ENCODE measurements around the gene GZF1.
A peak's percentile ranks its signal among the peaks of the same experiment; 100 is the strongest.
"Not testable (repeated sequence)": the region's sequence is repeated elsewhere in the genome, so short reads cannot be mapped to it uniquely, and the experiment has no call there.

The GZF1 gene

GRCh38 chr20:23348510-23348909, 13.5 kb upstream of the GZF1 start:
- not testable (repeated sequence) for H3K4me2 ChIP-seq (ENCODE audit: low read length, poor library complexity, severe bottlenecking); H3K4me1 ChIP-seq (ENCODE audit: control insufficient read depth, insufficient read depth, low read depth, low read length); H4K8ac ChIP-seq (ENCODE audit: low read length); H2BK15ac ChIP-seq (ENCODE audit: low read depth, poor library complexity, severe bottlenecking); H3K4me3 ChIP-seq (ENCODE audit: insufficient read depth in 1 of 2, low read depth in 1 of 2, low read length in 2 of 2); H3K4ac ChIP-seq (ENCODE audit: low read depth in 1 of 2, low read length in 2 of 2); H2AFZ ChIP-seq (ENCODE audit: low read depth, low read length); H2BK12ac ChIP-seq (ENCODE audit: low read length in 2 of 2); H4K91ac ChIP-seq (ENCODE audit: low read length); H2BK120ac ChIP-seq (ENCODE audit: low read depth, low read length); H2AK5ac ChIP-seq (ENCODE audit: low read length, severe bottlenecking); H3K23ac ChIP-seq (ENCODE audit: low read length in 2 of 2); H3K18ac ChIP-seq (ENCODE audit: low read depth in 1 of 2, low read length in 2 of 2); DNase-seq; H3K14ac ChIP-seq (ENCODE audit: low read length in 2 of 2); H3K36me3 ChIP-seq (ENCODE audit: control insufficient read depth in 1 of 2, insufficient read depth in 2 of 2, low read depth in 1 of 2, low read length in 2 of 2); H3K27ac ChIP-seq (ENCODE audit: low read length, poor library complexity, severe bottlenecking); H3K79me1 ChIP-seq (replicated peaks; ENCODE audit: low read length, poor library complexity, severe bottlenecking); H2BK5ac ChIP-seq (ENCODE audit: low read depth, low read length, poor library complexity, severe bottlenecking); H3K9me3 ChIP-seq (ENCODE audit: control insufficient read depth, low read length); H3K27me3 ChIP-seq (ENCODE audit: control insufficient read depth in 1 of 2, insufficient read depth in 1 of 2, low read length in 2 of 2)
- WGBS = 91% methylated on average over 6 of the region's 6 CpGs
- peak overlapping the region; percentile 95 for H3K9ac ChIP-seq (ENCODE audit: low read length)

GRCh38 chr20:23349338-23350195, 12.4 kb upstream of the GZF1 start:
- no peaks in the 10 kb centered on the region for H3K27me3 ChIP-seq (ENCODE audit: control insufficient read depth in 1 of 2, insufficient read depth in 1 of 2, low read length in 2 of 2)
- peak overlapping the region; percentile 78 for H3K4me2 ChIP-seq (ENCODE audit: low read length, poor library complexity, severe bottlenecking)
- peak overlapping the region; percentile 58 for H2BK120ac ChIP-seq (ENCODE audit: low read depth, low read length)
- H2BK15ac ChIP-seq (ENCODE audit: low read depth, poor library complexity, severe bottlenecking) = peak overlapping the region; percentile 83
- peaks cover 7 to 9% of the 10 kb centered on the region in 2 experiments for H3K36me3 ChIP-seq (ENCODE audit: control insufficient read depth in 1 of 2, insufficient read depth in 2 of 2, low read depth in 1 of 2, low read length in 2 of 2)
- no peak overlapping the region for H3K23ac ChIP-seq (ENCODE audit: low read length in 2 of 2)
- peak overlapping the region; percentile 69 to 99 for H3K4me3 ChIP-seq (ENCODE audit: insufficient read depth in 1 of 2, low read depth in 1 of 2, low read length in 2 of 2)
- H3K4ac ChIP-seq (ENCODE audit: low read depth in 1 of 2, low read length in 2 of 2) = peak overlapping the region in 1 of 2 experiments; percentile 96
- peak overlapping the region; percentile 77 for H4K8ac ChIP-seq (ENCODE audit: low read length)
- H2BK12ac ChIP-seq (ENCODE audit: low read length in 2 of 2) = peak overlapping the region in 1 of 2 experiments; percentile 77
- WGBS = 12% methylated on average over 18 of the region's 23 CpGs
- no peak for DNase-seq
- H3K18ac ChIP-seq (ENCODE audit: low read depth in 1 of 2, low read length in 2 of 2) = peak overlapping the region; percentile 68 to 99
- peak overlapping the region; percentile 97 for H3K27ac ChIP-seq (ENCODE audit: low read length, poor library complexity, severe bottlenecking)
- peak overlapping the region; percentile 25 for H2AK5ac ChIP-seq (ENCODE audit: low read length, severe bottlenecking)
- H3K9ac ChIP-seq (ENCODE audit: low read length) = peak overlapping the region; percentile 95
- H4K91ac ChIP-seq (ENCODE audit: low read length) = peak overlapping the region; percentile 74
- no peaks in the 10 kb centered on the region for H3K9me3 ChIP-seq (ENCODE audit: control insufficient read depth, low read length)
- peaks cover 4% of the 10 kb centered on the region for H3K4me1 ChIP-seq (ENCODE audit: control insufficient read depth, insufficient read depth, low read depth, low read length)
- peaks cover 8% of the 10 kb centered on the region for H3K79me1 ChIP-seq (replicated peaks; ENCODE audit: low read length, poor library complexity, severe bottlenecking)
- peak overlapping the region; percentile 78 for H2AFZ ChIP-seq (ENCODE audit: low read depth, low read length)
- peak overlapping the region; percentile 86 for H2BK5ac ChIP-seq (ENCODE audit: low read depth, low read length, poor library complexity, severe bottlenecking)
- peak overlapping the region in 1 of 2 experiments; percentile 97 for H3K14ac ChIP-seq (ENCODE audit: low read length in 2 of 2)

- peak within 1 kb of the TSS; percentile 79 for H4K8ac ChIP-seq (ENCODE audit: low read length)
These were observed 11.6 kb upstream of the GZF1 start, which contains the start of gene NXT1 for GRCh38 chr20:23350196-23350903. TSS of gene NXT1 (plus strand) at chr20:23350791. CDS start at chr20:23354042, 3,251 bp downstream.

More at GRCh38 chr20:23350196-23350903, 11.6 kb upstream of the GZF1 start, which contains the start of gene NXT1:
- no peaks in the 10 kb centered on the region for H3K27me3 ChIP-seq (ENCODE audit: control insufficient read depth in 1 of 2, insufficient read depth in 1 of 2, low read length in 2 of 2)
- peak within 1 kb of the TSS; percentile 95 for H3K9ac ChIP-seq (ENCODE audit: low read length)
- H3K4me2 ChIP-seq (ENCODE audit: low read length, poor library complexity, severe bottlenecking) = peak within 1 kb of the TSS; percentile 78
- H2BK12ac ChIP-seq (ENCODE audit: low read length in 2 of 2) = peak within 1 kb of the TSS; percentile 65 to 77
- H3K4me3 ChIP-seq (ENCODE audit: insufficient read depth in 1 of 2, low read depth in 1 of 2, low read length in 2 of 2) = peak within 1 kb of the TSS; percentile 97 to 99
- H3K79me1 ChIP-seq (replicated peaks; ENCODE audit: low read length, poor library complexity, severe bottlenecking) = peaks cover 13% of the 10 kb centered on the region
- H3K9me3 ChIP-seq (ENCODE audit: control insufficient read depth, low read length) = no peaks in the 10 kb centered on the region
- peak within 1 kb of the TSS; percentile 86 to 96 for H3K4ac ChIP-seq (ENCODE audit: low read depth in 1 of 2, low read length in 2 of 2)
- H3K14ac ChIP-seq (ENCODE audit: low read length in 2 of 2) = peak within 1 kb of the TSS in 1 of 2 experiments; percentile 99
- H2BK5ac ChIP-seq (ENCODE audit: low read depth, low read length, poor library complexity, severe bottlenecking) = peak within 1 kb of the TSS; percentile 86
- H2AFZ ChIP-seq (ENCODE audit: low read depth, low read length) = peak within 1 kb of the TSS; percentile 78
- H2AK5ac ChIP-seq (ENCODE audit: low read length, severe bottlenecking) = no peak within 1 kb of the TSS
- WGBS = under 1% methylated on average over 48 of the region's 65 CpGs
- H3K4me1 ChIP-seq (ENCODE audit: control insufficient read depth, insufficient read depth, low read depth, low read length) = peaks cover 4% of the 10 kb centered on the region
- peak within 1 kb of the TSS; percentile 97 for H3K27ac ChIP-seq (ENCODE audit: low read length, poor library complexity, severe bottlenecking)
- peaks cover 12 to 17% of the 10 kb centered on the region in 2 experiments for H3K36me3 ChIP-seq (ENCODE audit: control insufficient read depth in 1 of 2, insufficient read depth in 2 of 2, low read depth in 1 of 2, low read length in 2 of 2)
- H2BK15ac ChIP-seq (ENCODE audit: low read depth, poor library complexity, severe bottlenecking) = peak within 1 kb of the TSS; percentile 83
- H3K23ac ChIP-seq (ENCODE audit: low read length in 2 of 2) = peak within 1 kb of the TSS; percentile 45 to 91
- H3K18ac ChIP-seq (ENCODE audit: low read depth in 1 of 2, low read length in 2 of 2) = peak within 1 kb of the TSS; percentile 82 to 99
- peak within 1 kb of the TSS; percentile 58 for H2BK120ac ChIP-seq (ENCODE audit: low read depth, low read length)
- DNase-seq = peak; percentile 100
- H4K91ac ChIP-seq (ENCODE audit: low read length) = peak within 1 kb of the TSS; percentile 94

Measured in mesenchymal stem cell (in vitro differentiated cells and primary cell).